Activated B cell treated with CpG ODN at 0.5 μM for 24 hours (primary cell): ENCODE results near the gene COQ4. TPM values are rescaled to one million over a fixed set of nuclear protein-coding genes. Genes with fewer than 3 reads are reported as not detected.

Experiments
- ATAC-seq: fragments of 200-7000 bp; cut with Tn5 transposase; one replicate; pipeline ENCODE4 v1.10.0; 2021; ENCODE audit warnings: low read depth, mild to moderate bottlenecking, moderate library complexity
- CTCF ChIA-PET: fragments of 350-600 bp; sonication (Branson Sonifier 250); formaldehyde crosslinking; loops from one replicate; lab custom pipeline; 2021; ENCODE audit warnings: antibody characterized with exemption; lab: Charles Lee
- POLR2A ChIA-PET: fragments of 350-600 bp; sonication (Branson Sonifier 250); formaldehyde crosslinking; loops from one replicate; lab custom pipeline; 2021; ENCODE audit warnings: antibody characterized with exemption; lab: Charles Lee
- DNase-seq: peaks from one replicate; pipeline ENCODE4 v3.0.0; 2022
- H3K27ac Mint-ChIP-seq: one replicate; pipeline ENCODE4 v1.8.0; 2020; ENCODE audit warnings: mixed read lengths
- H3K27me3 Mint-ChIP-seq: one replicate; pipeline ENCODE4 v1.8.0; 2021; ENCODE audit warnings: mixed read lengths
- H3K36me3 Mint-ChIP-seq: one replicate; pipeline ENCODE4 v1.8.0; 2021; ENCODE audit warnings: low read depth, mixed read lengths
- H3K4me1 Mint-ChIP-seq: one replicate; pipeline ENCODE4 v1.8.0; 2021; ENCODE audit warnings: mixed read lengths
- H3K4me3 Mint-ChIP-seq: one replicate; pipeline ENCODE4 v1.8.0; 2020; ENCODE audit warnings: mild to moderate bottlenecking, mixed read lengths
- H3K9me3 Mint-ChIP-seq: one replicate; pipeline ENCODE4 v1.8.0; 2020; ENCODE audit warnings: mixed read lengths
- CTCF ChIP-seq: fragments of 200-600 bp; IDR thresholded peaks from one replicate; pipeline ENCODE4 v1.8.0; 2022; ENCODE audit warnings: antibody characterized with exemption, mild to moderate bottlenecking
- intact Hi-C: fragments of 100-400 bp; cut with micrococcal nuclease; formaldehyde crosslinking; loops from one replicate; pipeline ENCODE4 v1.15.1; 2024
- total RNA-seq: library from RNA; stranded (reverse); gene quantifications from 2 replicates; pipeline ENCODE4 v1.2.3, GENCODE V29; 2022

Gene COQ4
- total RNA-seq, 1 donor from 2014 or later: 45.6 TPM

GRCh38 chr9:128304971-128305288 is 17.7 kb upstream of the COQ4 start:
- Mint-ChIP-seq H3K27me3 (no peaks in the 10 kb centered on the region), H3K36me3 (peaks cover 22% of the 10 kb centered on the region), H3K4me3 (no peak overlapping the region), H3K27ac (no peak overlapping the region), H3K4me1 (no peaks in the 10 kb centered on the region), H3K9me3 (no peaks in the 10 kb centered on the region)
- no peak for DNase-seq
- CTCF ChIA-PET: interaction anchor here (1.6 kb wide), 1 partner anchor 10 kb away, joined by 4 read pairs; no protein-coding TSS in a partner anchor
- POLR2A ChIA-PET: no interaction called here
- no peak for ATAC-seq
- TF ChIP-seq CTCF: no peak
- intact Hi-C loops: no loop called here

GRCh38 chr9:128309551-128309950 is 13.1 kb upstream of the COQ4 start:
- H3K36me3 Mint-ChIP-seq: peaks cover 48% of the 10 kb centered on the region
- no peak overlapping the region for H3K4me3 Mint-ChIP-seq
- no peak for TF ChIP-seq CTCF
- intact Hi-C loops: no loop called here
- ChIA-PET CTCF (no interaction called here), POLR2A (no interaction called here)
- H3K27me3 Mint-ChIP-seq: no peaks in the 10 kb centered on the region
- no peak overlapping the region for H3K27ac Mint-ChIP-seq
- no peaks in the 10 kb centered on the region for H3K9me3 Mint-ChIP-seq
- ATAC-seq (no peak), DNase-seq (no peak)
- H3K4me1 Mint-ChIP-seq: no peaks in the 10 kb centered on the region

- POLR2A ChIA-PET: no interaction called here
- Mint-ChIP-seq H3K4me3 (no peak overlapping the region), H3K4me1 (no peaks in the 10 kb centered on the region), H3K9me3 (no peaks in the 10 kb centered on the region), H3K36me3 (peaks cover 54% of the 10 kb centered on the region), H3K27me3 (no peaks in the 10 kb centered on the region), H3K27ac (no peak overlapping the region)
- ATAC-seq: no peak
- CTCF ChIA-PET: no interaction called here
- no peak for DNase-seq
- no peak for TF ChIP-seq CTCF
- intact Hi-C loops: no loop called here
Observed at GRCh38 chr9:128310461-128310860, 12.2 kb upstream of the COQ4 start.

GRCh38 chr9:128314697-128315096 is 7.9 kb upstream of the COQ4 start:
- Mint-ChIP-seq H3K36me3 (peaks cover 64% of the 10 kb centered on the region), H3K4me3 (no peak overlapping the region), H3K27me3 (no peaks in the 10 kb centered on the region), H3K9me3 (no peaks in the 10 kb centered on the region), H3K4me1 (no peaks in the 10 kb centered on the region), H3K27ac (no peak overlapping the region)
- ATAC-seq (no peak), DNase-seq (no peak)
- TF ChIP-seq CTCF: no peak
- CTCF ChIA-PET: interaction anchor here (1.1 kb wide), 1 partner anchor 48 kb away, joined by 4 read pairs; no protein-coding TSS in a partner anchor
- intact Hi-C loops: no loop called here
- POLR2A ChIA-PET: interaction anchor here (1.1 kb wide), 1 partner anchor 39 kb away, joined by 5 read pairs; the partner anchor contains the start of genes GOLGA2 and SWI5

GRCh38 chr9:128316421-128316820 is 6.2 kb upstream of the COQ4 start:
- Mint-ChIP-seq H3K27me3 (no peaks in the 10 kb centered on the region), H3K36me3 (peaks cover 50% of the 10 kb centered on the region), H3K27ac (no peak overlapping the region), H3K4me3 (no peak overlapping the region), H3K4me1 (no peaks in the 10 kb centered on the region), H3K9me3 (no peaks in the 10 kb centered on the region)
- no peak for TF ChIP-seq CTCF
- CTCF ChIA-PET: no interaction called here
- intact Hi-C loops: no loop called here
- ATAC-seq: no peak
- POLR2A ChIA-PET: no interaction called here
- no peak for DNase-seq
